Measurements from ENCODE around the gene TK2. TPM values are rescaled to one million over a fixed set of nuclear protein-coding genes. Genes with fewer than 3 reads are reported as not detected.

TK2 gene
- total RNA-seq, 6 experiments from 2014 or later = 29.1 to 43.8 (median 32.6) TPM

DNA sequence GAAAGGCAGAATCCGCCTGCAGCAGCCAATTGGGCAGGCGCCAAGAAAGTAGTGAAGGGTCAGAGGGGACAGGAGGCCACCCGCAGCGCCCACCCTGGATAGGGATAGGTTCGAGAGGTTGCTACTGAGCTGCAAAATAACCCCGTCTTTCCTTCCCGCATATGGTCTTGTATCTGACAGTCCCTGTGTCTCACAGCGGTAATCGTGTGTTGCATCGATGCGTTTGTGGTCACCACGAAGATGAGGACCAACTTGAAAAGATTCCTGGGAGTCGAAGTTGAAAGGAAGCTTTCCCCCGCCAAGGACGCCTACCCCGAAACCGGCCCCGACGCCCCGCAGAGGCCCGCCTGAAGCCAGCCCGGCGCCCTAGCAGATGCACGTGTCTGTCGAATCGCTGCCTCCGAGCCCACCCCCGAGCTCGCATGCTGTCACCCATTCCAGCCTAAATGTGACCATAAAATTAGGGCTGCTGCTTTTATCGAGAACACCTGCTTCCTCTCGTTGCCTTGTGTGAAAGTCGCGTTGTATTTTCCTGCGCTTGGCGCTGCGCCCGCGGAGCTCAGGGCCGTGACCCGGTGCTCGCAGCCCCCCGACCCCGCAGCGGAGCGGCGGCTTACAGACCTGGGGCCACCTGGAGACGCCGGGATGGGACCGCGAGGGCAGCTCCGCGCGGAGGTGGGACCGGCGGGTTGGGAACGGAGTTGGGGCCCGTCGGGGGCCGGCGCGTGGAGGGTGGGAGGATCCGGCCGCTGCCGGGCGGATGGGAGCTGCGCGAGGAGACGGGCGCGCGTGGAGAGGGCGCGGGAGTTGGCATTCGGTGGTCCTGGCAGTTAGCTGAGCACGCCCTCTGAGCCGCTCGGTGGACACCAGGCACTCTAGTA, 29.0 kb upstream of the TK2 start, which contains the start of gene CMTM2:
Gene CMTM2 (plus strand): TSS at position 813 of the 881 bp plus-strand sequence. CDS start 145 bp downstream, outside the sequence.
- H3K4me3 Mint-ChIP-seq = no peak within 1 kb of the TSS; the same call in 1 of the 2 replicates

DNA sequence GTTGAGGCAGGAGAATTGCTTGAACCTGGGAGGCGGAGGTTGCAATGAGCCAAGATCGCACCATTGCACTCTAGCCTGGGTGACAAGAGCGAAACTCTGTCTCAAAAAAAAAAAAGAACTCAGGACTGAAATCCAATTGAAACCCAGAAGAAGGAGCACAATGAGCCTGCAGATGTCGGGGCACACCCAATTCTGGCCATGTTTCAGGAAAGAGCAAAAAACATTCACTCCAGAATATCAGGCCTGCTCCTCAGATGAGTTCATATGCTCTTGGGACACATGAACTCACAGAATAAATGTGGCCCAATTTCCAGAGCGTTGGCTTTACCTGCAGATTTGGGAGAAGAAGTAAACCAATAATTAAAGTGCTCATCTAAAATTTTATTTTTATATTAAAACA, 26.4 kb upstream of the TK2 start:
- no peak for DNase-seq
- Mint-ChIP-seq H3K36me3 (ENCODE audit: low read depth) (no peaks in the 10 kb centered on the region), H3K27ac (no peak overlapping the region), H3K9me3 (no peaks in the 10 kb centered on the region), H3K4me1 (ENCODE audit: low read depth) (peaks cover 14% of the 10 kb centered on the region), H3K4me3 (no peak overlapping the region), H3K27me3 (ENCODE audit: insufficient read depth) (peaks cover 8% of the 10 kb centered on the region)
- TF ChIP-seq, protein P1, sequence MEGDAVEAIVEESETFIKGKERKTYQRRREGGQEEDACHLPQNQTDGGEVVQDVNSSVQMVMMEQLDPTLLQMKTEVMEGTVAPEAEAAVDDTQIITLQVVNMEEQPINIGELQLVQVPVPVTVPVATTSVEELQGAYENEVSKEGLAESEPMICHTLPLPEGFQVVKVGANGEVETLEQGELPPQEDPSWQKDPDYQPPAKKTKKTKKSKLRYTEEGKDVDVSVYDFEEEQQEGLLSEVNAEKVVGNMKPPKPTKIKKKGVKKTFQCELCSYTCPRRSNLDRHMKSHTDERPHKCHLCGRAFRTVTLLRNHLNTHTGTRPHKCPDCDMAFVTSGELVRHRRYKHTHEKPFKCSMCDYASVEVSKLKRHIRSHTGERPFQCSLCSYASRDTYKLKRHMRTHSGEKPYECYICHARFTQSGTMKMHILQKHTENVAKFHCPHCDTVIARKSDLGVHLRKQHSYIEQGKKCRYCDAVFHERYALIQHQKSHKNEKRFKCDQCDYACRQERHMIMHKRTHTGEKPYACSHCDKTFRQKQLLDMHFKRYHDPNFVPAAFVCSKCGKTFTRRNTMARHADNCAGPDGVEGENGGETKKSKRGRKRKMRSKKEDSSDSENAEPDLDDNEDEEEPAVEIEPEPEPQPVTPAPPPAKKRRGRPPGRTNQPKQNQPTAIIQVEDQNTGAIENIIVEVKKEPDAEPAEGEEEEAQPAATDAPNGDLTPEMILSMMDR (IDR thresholded peaks at IDR 0.05) = no peak

More for the DNA sequence above, 29.0 kb upstream of the TK2 start, which contains the start of gene CMTM2:
- Mint-ChIP-seq H3K36me3 (ENCODE audit: low read depth) (no peaks in the 10 kb centered on the region), H3K4me1 (ENCODE audit: low read depth) (peaks cover 20% of the 10 kb centered on the region), H3K27me3 (ENCODE audit: insufficient read depth) (peaks cover 8% of the 10 kb centered on the region), H3K27ac (no peak within 1 kb of the TSS), H3K9me3 (no peaks in the 10 kb centered on the region)
- TF ChIP-seq, protein P1 (IDR thresholded peaks at IDR 0.05) = no peak
- no peak for DNase-seq

DNA sequence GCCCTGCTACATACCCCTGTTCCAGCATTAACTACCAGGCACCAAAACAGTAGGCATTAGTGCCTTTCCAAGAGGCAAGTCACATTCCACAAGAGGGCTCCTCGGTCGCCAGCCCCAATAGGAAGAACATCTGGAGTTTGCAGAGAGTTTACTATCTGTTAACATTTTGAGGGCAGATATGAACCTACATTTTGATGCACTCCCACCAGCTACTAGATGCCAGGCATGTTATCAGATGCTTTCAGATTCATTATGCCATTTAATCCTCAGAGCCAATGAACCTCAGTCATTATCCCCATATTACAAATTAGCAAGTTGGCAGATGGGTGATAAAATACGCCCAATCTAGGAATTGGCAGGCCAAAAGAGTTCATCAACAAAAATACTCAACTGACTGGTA, 25.1 kb upstream of the TK2 start:
- no peaks in the 10 kb centered on the region for H3K9me3 Mint-ChIP-seq
- H3K27ac Mint-ChIP-seq = no peak overlapping the region
- peaks cover 8% of the 10 kb centered on the region for H3K4me1 Mint-ChIP-seq (ENCODE audit: low read depth)

DNA sequence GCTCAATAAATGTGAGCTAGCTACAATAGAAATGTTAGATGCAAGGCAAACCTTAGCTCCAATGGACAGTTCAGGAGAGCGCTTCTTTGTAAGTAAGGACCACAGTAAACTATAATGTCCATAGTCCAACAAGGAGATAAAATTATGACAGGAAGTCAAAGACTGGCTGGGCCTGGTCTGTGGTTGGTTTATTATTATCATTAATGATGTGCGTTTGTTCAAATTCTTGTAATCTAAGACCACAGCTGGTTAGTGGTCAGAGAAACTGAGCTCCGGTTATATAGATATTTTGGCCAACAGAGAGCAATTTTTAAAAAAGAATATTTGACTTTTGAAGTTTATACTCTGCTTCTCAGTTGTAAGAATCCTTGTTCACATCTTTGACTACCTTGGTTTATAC, 24.6 kb upstream of the TK2 start:
- TF ChIP-seq, protein P1 (IDR thresholded peaks at IDR 0.05) = no peak
- no peaks in the 10 kb centered on the region for H3K9me3 Mint-ChIP-seq
- H3K4me1 Mint-ChIP-seq (ENCODE audit: low read depth) = peaks cover 12% of the 10 kb centered on the region
- no peaks in the 10 kb centered on the region; the same call in 1 of the 2 replicates for H3K36me3 Mint-ChIP-seq (ENCODE audit: low read depth)
- no peak for DNase-seq
- no peak overlapping the region for H3K4me3 Mint-ChIP-seq
- no peak overlapping the region for H3K27ac Mint-ChIP-seq
- H3K27me3 Mint-ChIP-seq (ENCODE audit: insufficient read depth) = peaks cover 8% of the 10 kb centered on the region

More for the DNA sequence above, 25.1 kb upstream of the TK2 start:
- Mint-ChIP-seq H3K36me3 (ENCODE audit: low read depth) (no peaks in the 10 kb centered on the region; the same call in 1 of the 2 replicates), H3K4me3 (no peak overlapping the region), H3K27me3 (ENCODE audit: insufficient read depth) (peaks cover 8% of the 10 kb centered on the region)
- DNase-seq = no peak
- TF ChIP-seq, protein P1 (IDR thresholded peaks at IDR 0.05) = no peak

DNA sequence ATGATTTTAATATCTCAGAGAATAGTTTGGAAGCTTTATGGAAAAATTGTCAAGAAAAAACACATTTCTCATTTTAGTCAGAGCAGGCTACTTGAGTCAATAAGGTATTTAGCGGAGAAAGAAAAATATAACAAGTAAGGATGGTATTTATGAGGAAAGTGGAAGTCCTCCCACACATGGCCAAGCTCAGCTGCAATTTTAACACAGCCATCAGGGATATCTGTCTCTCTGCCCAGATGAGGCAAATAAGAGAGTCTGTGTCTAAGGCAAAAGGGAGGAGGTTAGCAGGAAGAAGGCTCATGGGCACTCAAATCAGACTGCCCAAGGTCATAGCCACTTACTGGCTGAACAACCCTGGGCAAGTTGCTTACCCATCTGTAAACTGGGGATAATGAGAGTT, 24.2 kb upstream of the TK2 start:
- no peaks in the 10 kb centered on the region; the same call in 1 of the 2 replicates for H3K36me3 Mint-ChIP-seq (ENCODE audit: low read depth)
- H3K4me3 Mint-ChIP-seq = no peak overlapping the region
- no peak for DNase-seq
- peaks cover 8% of the 10 kb centered on the region for H3K27me3 Mint-ChIP-seq (ENCODE audit: insufficient read depth)
- TF ChIP-seq, protein P1 (IDR thresholded peaks at IDR 0.05) = no peak
- no peak overlapping the region for H3K27ac Mint-ChIP-seq
- no peaks in the 10 kb centered on the region for H3K9me3 Mint-ChIP-seq
- peaks cover 16% of the 10 kb centered on the region for H3K4me1 Mint-ChIP-seq (ENCODE audit: low read depth)
